CD14-positive monocyte (primary cell): ENCODE measurements around the gene FGD4. TPM values are rescaled to one million over a fixed set of nuclear protein-coding genes. Genes with fewer than 3 reads are reported as not detected.

Source experiments
- DNase-seq, 3 donors: peaks; one replicate each; pipeline ENCODE4 v3.0.0-alpha.2; 2011 to 2022
- H2AFZ ChIP-seq: 2 replicates; pipeline ENCODE4 v1.6.0; 2012; ENCODE audit warnings: mild to moderate bottlenecking, low read depth, low read length, inconsistent platforms; ENCODE audit not compliant: insufficient read depth, poor library complexity, severe bottlenecking
- H3K27ac ChIP-seq, 2 donors: 1 replicate in 1 of 2; 2 replicates in 1 of 2; pipeline ENCODE4 v1.5.1; 2012 to 2013; ENCODE audit warnings: low read length in 2 of 2, control low read depth in 1 of 2, inconsistent platforms in 1 of 2, low read depth in 1 of 2, mild to moderate bottlenecking in 1 of 2
- H3K27me3 ChIP-seq, 2 donors: one replicate each; pipeline versions ENCODE4 v1.6.0 to v1.6.1; 2011 to 2013; ENCODE audit warnings: low read length in 2 of 2; ENCODE audit not compliant: control insufficient read depth in 2 of 2, insufficient read depth in 2 of 2
- H3K36me3 ChIP-seq, 2 donors: replicated peaks in 1 of 2; 1 replicate in 1 of 2; 2 replicates in 1 of 2; pipeline versions ENCODE4 v1.5.1 to v1.6.1; 2012 to 2013; ENCODE audit warnings: low read length in 2 of 2, control low read depth in 1 of 2, inconsistent platforms in 1 of 2, mild to moderate bottlenecking in 1 of 2; ENCODE audit not compliant: insufficient read depth in 2 of 2, control insufficient read depth in 1 of 2
- H3K4me1 ChIP-seq, 2 donors: 1 replicate in 1 of 2; 2 replicates in 1 of 2; pipeline versions ENCODE4 v1.5.1 to v1.6.1; 2012 to 2013; ENCODE audit warnings: low read length in 2 of 2, control low read depth in 1 of 2, inconsistent platforms in 1 of 2, mild to moderate bottlenecking in 1 of 2, moderate library complexity in 1 of 2; ENCODE audit not compliant: insufficient read depth in 2 of 2, control insufficient read depth in 1 of 2
- H3K4me2 ChIP-seq: replicated peaks from 2 replicates; pipeline ENCODE3; 2012; ENCODE audit warnings: low read length, moderate library complexity, mild to moderate bottlenecking; ENCODE audit not compliant: poor library complexity, severe bottlenecking; ENCODE audit errors: extremely low read depth
- H3K4me3 ChIP-seq, 3 experiments: fragments of 200-600 bp in 1 of 3; sonication (generic) in 1 of 3; replicated peaks in 1 of 3; 1 replicate in 2 of 3; 2 replicates in 1 of 3; pipeline ENCODE4 v1.5.1; 2011 to 2013; ENCODE audit warnings: low read length in 3 of 3, mild to moderate bottlenecking in 3 of 3, control low read depth in 2 of 3, low read depth in 2 of 3, inconsistent platforms in 1 of 3, moderate library complexity in 1 of 3
- H3K79me2 ChIP-seq: 2 replicates; pipeline ENCODE4 v1.6.0; 2012; ENCODE audit warnings: mild to moderate bottlenecking, control low read depth, inconsistent platforms, low read length, moderate library complexity; ENCODE audit not compliant: insufficient read depth
- H3K9ac ChIP-seq: 2 replicates; pipeline ENCODE4 v1.6.0; 2017; ENCODE audit warnings: low read length, mild to moderate bottlenecking; ENCODE audit not compliant: insufficient read depth, poor library complexity, severe bottlenecking
- H3K9me3 ChIP-seq, 2 donors: replicated peaks in 1 of 2; 1 replicate in 1 of 2; 2 replicates in 1 of 2; pipeline versions ENCODE4 v1.5.1 to v1.6.1; 2012 to 2013; ENCODE audit warnings: low read length in 2 of 2, control low read depth in 1 of 2; ENCODE audit not compliant: control insufficient read depth in 1 of 2, insufficient read depth in 1 of 2
- H4K20me1 ChIP-seq: 2 replicates; pipeline ENCODE4 v1.6.0; 2012; ENCODE audit warnings: mild to moderate bottlenecking, low read length, control low read depth, moderate library complexity; ENCODE audit not compliant: insufficient read depth
- H3K27ac Mint-ChIP-seq, 7 donors: one replicate each; pipeline ENCODE4 v1.8.0; 2020; ENCODE audit warnings: mild to moderate bottlenecking in 7 of 7, mixed read lengths in 7 of 7, moderate library complexity in 6 of 7, inconsistent platforms in 2 of 7
- H3K27me3 Mint-ChIP-seq, 3 donors: one replicate each; pipeline ENCODE4 v1.8.0; 2021 to 2022; ENCODE audit warnings: low read depth in 3 of 3, mild to moderate bottlenecking in 3 of 3, mixed read lengths in 3 of 3, moderate library complexity in 3 of 3, inconsistent platforms in 1 of 3
- H3K36me3 Mint-ChIP-seq, 2 donors: one replicate each; pipeline ENCODE4 v1.8.0; 2020; ENCODE audit warnings: mixed read lengths in 2 of 2, inconsistent platforms in 1 of 2, mild to moderate bottlenecking in 1 of 2
- H3K4me1 Mint-ChIP-seq: one replicate; pipeline ENCODE4 v1.8.0; 2020; ENCODE audit warnings: mild to moderate bottlenecking, mixed read lengths
- H3K4me3 Mint-ChIP-seq, 2 donors: one replicate each; pipeline ENCODE4 v1.8.0; 2020; ENCODE audit warnings: mild to moderate bottlenecking in 2 of 2, mixed read lengths in 2 of 2, moderate library complexity in 1 of 2
- H3K9me3 Mint-ChIP-seq, 7 donors: one replicate each; pipeline ENCODE4 v1.8.0; 2020 to 2022; ENCODE audit warnings: mixed read lengths in 7 of 7, mild to moderate bottlenecking in 6 of 7, moderate library complexity in 6 of 7, inconsistent platforms in 2 of 7
- WGBS: methylation state at CpG from one replicate; pipeline ENCODE4 v1.1.5; 2013; ENCODE audit warnings: missing lambda C conversion rate; ENCODE audit not compliant: insufficient coverage; 5-methylcytosine and 5-hydroxymethylcytosine counted together
- intact Hi-C, 2 donors: fragments of 100-400 bp; cut with micrococcal nuclease; formaldehyde crosslinking; loops; one replicate each; pipeline versions ENCODE4 v1.15.0 to v1.15.1; 2023
- polyA plus RNA-seq, 3 donors: library from polyadenylated mRNA; depleted of rRNA in 1 of 3; unstranded in 2 of 3; stranded (reverse) in 1 of 3; fragments of 300-500 nt in 2 of 3; fragments of >200 nt in 1 of 3; fragmentation: Illumina TruSeq in 2 of 3; gene quantifications; 1 replicate in 2 of 3; 2 replicates in 1 of 3; pipeline ENCODE4 v1.2.3, GENCODE V29; 2012 to 2021
- TF ChIP-seq, protein P1 (sequence below): fragments of 200-600 bp; IDR thresholded peaks from one replicate; pipeline ENCODE4 v1.8.0; 2022; ENCODE audit warnings: antibody characterized with exemption, mild to moderate bottlenecking

Gene FGD4
- polyA plus RNA-seq, 3 donors: 5.3 to 34.4 (median 6.0) TPM

DNA sequence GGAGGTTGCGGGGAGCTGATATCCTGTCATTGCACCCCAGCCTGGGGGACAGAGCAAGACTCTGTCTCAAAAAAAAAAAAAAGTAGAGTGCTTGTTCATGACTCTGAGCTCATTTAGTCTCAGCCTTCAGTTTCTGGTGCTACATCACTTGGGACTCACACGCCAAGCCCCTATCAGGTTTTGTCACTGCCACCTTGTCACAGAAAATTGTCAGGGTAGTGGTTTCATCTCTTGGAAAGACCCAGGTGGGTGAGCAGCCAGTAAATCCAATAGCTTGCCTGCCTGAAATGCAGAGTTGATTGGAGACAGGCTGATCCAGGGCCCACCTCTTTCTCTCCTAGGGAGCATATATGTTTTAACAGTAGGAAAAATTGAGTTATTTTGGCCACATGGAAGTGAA, 113.0 kb downstream of the FGD4 start:
- Histone ChIP-seq H3K27ac (no peak overlapping the region), H3K4me3 (no peak overlapping the region), H3K36me3 (peaks cover 0 to 19% of the 10 kb centered on the region in 2 donors), H3K9ac (no peak overlapping the region), H2AFZ (no peak overlapping the region), H3K4me1 (peaks cover 20 to 29% of the 10 kb centered on the region in 2 donors), H4K20me1 (peaks cover 93% of the 10 kb centered on the region), H3K79me2 (peaks cover 96% of the 10 kb centered on the region), H3K9me3 (no peaks in the 10 kb centered on the region), H3K27me3 (no peaks in the 10 kb centered on the region), H3K4me2 (no peak overlapping the region)
- no peaks in the 10 kb centered on the region for H3K9me3 Mint-ChIP-seq
- peaks cover 22 to 31% of the 10 kb centered on the region in 2 donors for H3K36me3 Mint-ChIP-seq
- peaks cover 0 to 2% (median 0%) of the 10 kb centered on the region in 3 donors for H3K27me3 Mint-ChIP-seq
- H3K27ac Mint-ChIP-seq: peak overlapping the region in 2 of 7 donors; percentile 32 to 40
- H3K4me3 Mint-ChIP-seq: no peak overlapping the region
- peaks cover 44% of the 10 kb centered on the region for H3K4me1 Mint-ChIP-seq
- intact Hi-C loops: no loop called here
- no peak for DNase-seq
- TF ChIP-seq, protein P1, sequence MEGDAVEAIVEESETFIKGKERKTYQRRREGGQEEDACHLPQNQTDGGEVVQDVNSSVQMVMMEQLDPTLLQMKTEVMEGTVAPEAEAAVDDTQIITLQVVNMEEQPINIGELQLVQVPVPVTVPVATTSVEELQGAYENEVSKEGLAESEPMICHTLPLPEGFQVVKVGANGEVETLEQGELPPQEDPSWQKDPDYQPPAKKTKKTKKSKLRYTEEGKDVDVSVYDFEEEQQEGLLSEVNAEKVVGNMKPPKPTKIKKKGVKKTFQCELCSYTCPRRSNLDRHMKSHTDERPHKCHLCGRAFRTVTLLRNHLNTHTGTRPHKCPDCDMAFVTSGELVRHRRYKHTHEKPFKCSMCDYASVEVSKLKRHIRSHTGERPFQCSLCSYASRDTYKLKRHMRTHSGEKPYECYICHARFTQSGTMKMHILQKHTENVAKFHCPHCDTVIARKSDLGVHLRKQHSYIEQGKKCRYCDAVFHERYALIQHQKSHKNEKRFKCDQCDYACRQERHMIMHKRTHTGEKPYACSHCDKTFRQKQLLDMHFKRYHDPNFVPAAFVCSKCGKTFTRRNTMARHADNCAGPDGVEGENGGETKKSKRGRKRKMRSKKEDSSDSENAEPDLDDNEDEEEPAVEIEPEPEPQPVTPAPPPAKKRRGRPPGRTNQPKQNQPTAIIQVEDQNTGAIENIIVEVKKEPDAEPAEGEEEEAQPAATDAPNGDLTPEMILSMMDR: no peak
- 88% methylated on average over 2 of the region's 2 CpGs for WGBS

DNA sequence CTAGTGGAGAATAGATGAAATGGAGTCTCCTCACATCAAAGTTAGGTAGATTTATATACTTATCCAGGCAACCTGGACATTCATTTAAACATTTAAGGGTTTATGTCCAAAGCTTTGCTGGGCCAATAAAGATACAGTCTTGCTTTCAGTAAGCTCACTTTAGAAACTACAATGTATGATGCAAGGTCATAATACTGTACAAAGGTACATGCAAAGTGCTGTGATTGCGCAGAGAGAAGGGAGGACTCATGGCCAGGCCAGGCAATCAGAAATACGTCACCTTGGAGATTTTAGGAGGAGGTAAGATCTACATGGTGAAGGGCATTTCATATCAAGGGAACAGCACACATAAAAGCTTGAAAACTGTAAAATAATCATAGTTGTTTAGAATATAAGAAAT, 113.6 kb downstream of the FGD4 start:
- peaks cover 0 to 2% (median 0%) of the 10 kb centered on the region in 3 donors for H3K27me3 Mint-ChIP-seq
- Histone ChIP-seq H3K36me3 (peaks cover 0 to 21% of the 10 kb centered on the region in 2 donors), H3K4me1 (peaks cover 14 to 24% of the 10 kb centered on the region in 2 donors), H3K9ac (no peak overlapping the region), H2AFZ (no peak overlapping the region), H3K79me2 (peaks cover 97% of the 10 kb centered on the region), H3K4me3 (no peak overlapping the region), H3K4me2 (no peak overlapping the region), H3K27ac (no peak overlapping the region), H3K9me3 (no peaks in the 10 kb centered on the region), H4K20me1 (peaks cover 87% of the 10 kb centered on the region), H3K27me3 (no peaks in the 10 kb centered on the region)
- peak overlapping the region in 1 of 7 donors; percentile 41 for H3K27ac Mint-ChIP-seq
- intact Hi-C loops: no loop called here
- WGBS: no CpG with 5 or more reads among the region's 2 CpGs
- peaks cover 39% of the 10 kb centered on the region for H3K4me1 Mint-ChIP-seq
- DNase-seq: no peak
- TF ChIP-seq, protein P1: no peak
- no peaks in the 10 kb centered on the region for H3K9me3 Mint-ChIP-seq
- peaks cover 24 to 32% of the 10 kb centered on the region in 2 donors for H3K36me3 Mint-ChIP-seq
- H3K4me3 Mint-ChIP-seq: no peak overlapping the region
